IMR-90 (cell line): ENCODE data around the gene ACSM3. TPM values are rescaled to one million over a fixed set of nuclear protein-coding genes. Genes with fewer than 3 reads are reported as not detected.

ENCODE experiments used
- ATAC-seq: fragments of 200-7000 bp; cut with Tn5 transposase; 2 replicates; pipeline ENCODE4 v1.9.1; 2020; ENCODE audit warnings: low read depth, mild to moderate bottlenecking, moderate library complexity
- BruUV-seq: library from RNA; stranded (reverse); fragments of 400-500 nt; replicated peaks from 2 replicates; lab custom pipeline; 2021; lab: Mats Ljungman, UMichigan
- CTCF ChIA-PET: fragments of 300-600 bp; formaldehyde crosslinking; extraction: SDS; loops from one replicate; lab custom pipeline; 2021; ENCODE audit warnings: antibody characterized with exemption; lab: Yijun Ruan, JAX
- POLR2A ChIA-PET: fragments of 300-600 bp; sonication (Branson Sonifier 250); formaldehyde crosslinking; loops from one replicate; lab custom pipeline; 2022; ENCODE audit warnings: antibody characterized with exemption; ENCODE audit not compliant: unreplicated experiment; lab: Charles Lee
- DNase-seq: peaks from one replicate; pipeline ENCODE4 v3.0.0; 2013
- H2AFZ ChIP-seq: replicated peaks from 2 replicates; pipeline ENCODE3; 2013; ENCODE audit warnings: low read length, mild to moderate bottlenecking; ENCODE audit not compliant: poor library complexity
- H2AK5ac ChIP-seq: 2 replicates; pipeline ENCODE4 v1.6.1; 2013; ENCODE audit warnings: low read depth, low read length, inconsistent platforms
- H2AK9ac ChIP-seq: replicated peaks from 2 replicates; pipeline ENCODE3; 2013; ENCODE audit warnings: mild to moderate bottlenecking, low read depth, low read length, moderate library complexity; ENCODE audit not compliant: poor library complexity
- H2BK120ac ChIP-seq: 2 replicates; pipeline ENCODE4 v1.6.1; 2013; ENCODE audit warnings: low read depth, low read length, inconsistent platforms
- H2BK15ac ChIP-seq: 3 replicates; pipeline ENCODE4 v1.6.1; 2013; ENCODE audit warnings: low read depth, low read length, inconsistent platforms
- H2BK20ac ChIP-seq: 2 replicates; pipeline ENCODE4 v1.6.1; 2013; ENCODE audit warnings: low read depth, mild to moderate bottlenecking, inconsistent platforms, low read length, moderate library complexity
- H2BK5ac ChIP-seq: 2 replicates; pipeline ENCODE4 v1.6.1; 2013; ENCODE audit warnings: mild to moderate bottlenecking, low read depth, low read length, inconsistent platforms; ENCODE audit not compliant: poor library complexity, severe bottlenecking
- H3K14ac ChIP-seq: replicated peaks from 2 replicates; pipeline ENCODE4 v1.6.1; 2013; ENCODE audit warnings: low read depth, low read length, inconsistent platforms
- H3K18ac ChIP-seq: 2 replicates; pipeline ENCODE4 v1.6.1; 2013; ENCODE audit warnings: low read depth, low read length, control low read depth
- H3K23ac ChIP-seq: 2 replicates; pipeline ENCODE4 v1.6.1; 2013; ENCODE audit warnings: low read depth, low read length, inconsistent platforms
- H3K27ac ChIP-seq: 2 replicates; pipeline ENCODE4 v1.5.1; 2013; ENCODE audit warnings: mild to moderate bottlenecking, control low read depth, low read length; ENCODE audit not compliant: insufficient read depth
- H3K27me3 ChIP-seq: 2 replicates; pipeline ENCODE4 v1.6.1; 2013; ENCODE audit warnings: low read length; ENCODE audit not compliant: control insufficient read depth, insufficient read depth
- H3K36me3 ChIP-seq: 2 replicates; pipeline ENCODE4 v1.6.1; 2013; ENCODE audit warnings: low read length, mixed read lengths; ENCODE audit not compliant: control insufficient read depth, insufficient read depth
- H3K4ac ChIP-seq: 2 replicates; pipeline ENCODE4 v1.6.1; 2013; ENCODE audit warnings: low read depth, low read length, inconsistent platforms
- H3K4me1 ChIP-seq: 2 replicates; pipeline ENCODE4 v1.6.1; 2013; ENCODE audit warnings: low read length, mixed read lengths; ENCODE audit not compliant: control insufficient read depth, insufficient read depth
- H3K4me2 ChIP-seq: 2 replicates; pipeline ENCODE4 v1.6.1; 2013; ENCODE audit warnings: low read depth, mild to moderate bottlenecking, control low read depth, low read length, moderate library complexity
- H3K4me3 ChIP-seq: 2 replicates; pipeline ENCODE4 v1.5.1; 2013; ENCODE audit warnings: low read depth, mild to moderate bottlenecking, control low read depth, low read length, moderate library complexity; ENCODE audit not compliant: insufficient read depth
- H3K56ac ChIP-seq: 2 replicates; pipeline ENCODE4 v1.6.1; 2013; ENCODE audit warnings: low read length, inconsistent platforms; ENCODE audit not compliant: insufficient read depth; ENCODE audit errors: extremely low read depth
- H3K79me1 ChIP-seq, 2 experiments: 2 replicates each; pipeline ENCODE4 v1.6.1; 2013; ENCODE audit warnings: low read length in 2 of 2, inconsistent platforms in 1 of 2, low read depth in 1 of 2
- H3K9ac ChIP-seq: 2 replicates; pipeline ENCODE4 v1.6.1; 2013; ENCODE audit warnings: low read depth, low read length, control low read depth
- H3K9me1 ChIP-seq: 2 replicates; pipeline ENCODE4 v1.6.1; 2013; ENCODE audit warnings: low read length, inconsistent platforms; ENCODE audit not compliant: insufficient read depth
- H3K9me3 ChIP-seq: 2 replicates; pipeline ENCODE4 v1.6.1; 2013; ENCODE audit warnings: low read length; ENCODE audit not compliant: control insufficient read depth, insufficient read depth
- H4K20me1 ChIP-seq: 2 replicates; pipeline ENCODE4 v1.6.1; 2013; ENCODE audit warnings: low read length, inconsistent platforms; ENCODE audit not compliant: insufficient read depth
- H4K5ac ChIP-seq: 2 replicates; pipeline ENCODE4 v1.6.1; 2013; ENCODE audit warnings: mild to moderate bottlenecking, low read depth, low read length, control low read depth
- H4K8ac ChIP-seq, 2 experiments: 2 replicates each; pipeline ENCODE4 v1.6.1; 2013; ENCODE audit warnings: low read depth in 2 of 2, low read length in 2 of 2, control low read depth in 1 of 2, inconsistent platforms in 1 of 2
- H4K91ac ChIP-seq: 2 replicates; pipeline ENCODE4 v1.6.1; 2013; ENCODE audit warnings: low read depth, low read length, inconsistent platforms; ENCODE audit not compliant: insufficient read depth
- CHD1 ChIP-seq: IDR thresholded peaks from 2 replicates; pipeline ENCODE4 v1.6.1; 2012; ENCODE audit warnings: low read depth, low read length, improper control_type of control experiment
- ELK1 ChIP-seq: fragments of 150-350 bp; IDR thresholded peaks from 2 replicates; pipeline ENCODE4 v1.6.1; 2016; ENCODE audit warnings: low read depth, mild to moderate bottlenecking, low read length, moderate library complexity, borderline replicate concordance
- MAFK ChIP-seq: IDR thresholded peaks from 2 replicates; pipeline ENCODE4 v1.6.1; 2012; ENCODE audit warnings: low read depth, low read length, improper control_type of control experiment
- MXI1 ChIP-seq: IDR thresholded peaks from 2 replicates; pipeline ENCODE4 v1.6.1; 2012; ENCODE audit warnings: low read depth, mild to moderate bottlenecking, low read length, moderate library complexity, borderline replicate concordance
- NFE2L2 ChIP-seq: fragments of 150-350 bp; IDR thresholded peaks from 2 replicates; pipeline ENCODE4 v1.6.1; 2016; ENCODE audit warnings: low read depth, mild to moderate bottlenecking, low read length
- RFX5 ChIP-seq: IDR thresholded peaks from 2 replicates; pipeline ENCODE4 v1.8.0; 2012; ENCODE audit warnings: low read depth, mild to moderate bottlenecking, low read length, moderate library complexity
- SMC3 ChIP-seq: fragments of 150-350 bp; IDR thresholded peaks from 2 replicates; pipeline ENCODE4 v1.6.1; 2016; ENCODE audit warnings: low read depth, mild to moderate bottlenecking, antibody characterized with exemption, low read length, moderate library complexity
- WGBS, 2 experiments: methylation state at CpG; one replicate each; pipeline versions ENCODE4 v1.1.5 to v1.1.7; 2013; ENCODE audit warnings: missing lambda C conversion rate in 2 of 2; ENCODE audit not compliant: insufficient read length in 1 of 2; ENCODE audit errors: extremely low coverage in 2 of 2; 5-methylcytosine and 5-hydroxymethylcytosine counted together
- dilution Hi-C: fragments of 300-500 bp; cut with HindIII; formaldehyde crosslinking; loops from one replicate; pipeline ENCODE4 v1.14.3; 2018; ENCODE audit warnings: low sequenced_read_pairs; ENCODE audit not compliant: unreplicated experiment
- in situ Hi-C: fragments of 300-500 bp; cut with MboI; formaldehyde crosslinking; loops from 3 replicates; pipeline ENCODE4 v1.14.3; 2019; ENCODE audit warnings: low sequenced_read_pairs, inconsistent platforms, mixed read lengths
- intact Hi-C: fragments of 100-400 bp; cut with micrococcal nuclease; formaldehyde crosslinking; loops from 2 replicates; pipeline ENCODE4 v1.10.0; 2022
- polyA plus RNA-seq, 3 experiments: library from polyadenylated mRNA; depleted of rRNA; stranded (reverse); fragments of >200 nt; gene quantifications; 2 replicates each; pipeline ENCODE4 v1.2.3, GENCODE V29; 2012; ENCODE audit warnings: low replicate concordance in 1 of 3
- total RNA-seq: library from RNA; depleted of rRNA; stranded (reverse); fragments of >200 nt; gene quantifications from 2 replicates; pipeline ENCODE4 v1.2.3, GENCODE V29; 2012

Gene ACSM3
- total and polyA plus RNA-seq, 2 of the 4 experiments (the other 2 are of a cell fraction) = 0.50 to 0.54 TPM

DNA sequence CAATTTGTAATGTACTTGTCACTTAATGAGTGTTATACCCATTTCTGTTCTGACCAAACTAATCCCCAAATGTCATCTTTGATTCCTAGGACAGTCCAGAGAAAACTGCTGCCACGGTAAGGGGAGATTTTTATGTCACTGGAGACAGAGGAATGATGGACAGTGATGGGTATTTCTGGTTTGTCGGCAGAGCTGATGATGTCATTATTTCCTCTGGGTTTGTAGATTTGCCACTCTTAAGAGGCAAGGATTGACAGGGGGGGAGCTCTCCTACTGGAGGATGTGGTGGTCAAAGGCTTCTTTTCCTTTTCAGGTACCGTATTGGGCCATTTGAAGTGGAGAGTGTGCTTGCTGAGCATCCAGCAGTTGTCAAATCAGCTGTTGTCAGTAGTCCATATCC is 34.7 kb upstream of the ACSM3 start:
- DNase-seq (no peak), ATAC-seq (no peak)
- Histone ChIP-seq H3K14ac (no peak overlapping the region), H2BK5ac (no peak overlapping the region), H2AK9ac (no peak overlapping the region), H3K56ac (no peak overlapping the region), H4K8ac (no peak overlapping the region), H2BK15ac (no peak overlapping the region), H2BK20ac (no peak overlapping the region), H3K79me1 (no peaks in the 10 kb centered on the region), H3K4me1 (no peaks in the 10 kb centered on the region), H3K9me3 (no peaks in the 10 kb centered on the region), H3K9ac (no peak overlapping the region), H3K18ac (no peak overlapping the region), H3K36me3 (no peaks in the 10 kb centered on the region), H3K27me3 (no peaks in the 10 kb centered on the region), H4K5ac (no peak overlapping the region), H3K27ac (no peak overlapping the region), H4K91ac (no peak overlapping the region), H2AK5ac (no peak overlapping the region), H3K9me1 (no peaks in the 10 kb centered on the region), H3K4ac (no peak overlapping the region), H3K23ac (no peak overlapping the region), H2BK120ac (no peak overlapping the region), H3K4me3 (no peak overlapping the region), H4K20me1 (no peaks in the 10 kb centered on the region), H3K4me2 (no peak overlapping the region), H2AFZ (no peak overlapping the region)
- POLR2A ChIA-PET = no interaction called here
- in situ Hi-C loops (no loop called here), dilution Hi-C loops (no loop called here), intact Hi-C loops (no loop called here)
- no CpG with 5 or more reads among the region's 3 CpGs for WGBS, 2 experiments
- no TSS peak for BruUV-seq
- CTCF ChIA-PET = no interaction called here
- TF ChIP-seq NFE2L2 (no peak), MAFK (no peak), CHD1 (no peak), ELK1 (no peak), MXI1 (no peak), RFX5 (no peak), SMC3 (no peak)
